Measurements from ENCODE around the gene EGR1. TPM values are rescaled to one million over a fixed set of nuclear protein-coding genes. Genes with fewer than 3 reads are reported as not detected.

Gene EGR1
- 11.4 and 17.3 TPM in 2 replicates for total RNA-seq

GRCh38 chr5:138465261-138466124, at the start of gene EGR1:
Gene EGR1, plus strand, starts transcription at chr5:138465479. Its CDS starts 283 bp downstream, at chr5:138465762.

GRCh38 chr5:138438724-138439476, 26.4 kb upstream of the EGR1 start, which contains the start of gene REEP2:
Gene REEP2, plus strand, starts transcription at chr5:138439057. Its CDS starts 152 bp downstream, at chr5:138439209.

Small RNA genes lying within 50 kb of the gene (small RNA-seq; reads per million reads assigned to genes)
- gene AC113403.1 = not detected

Other genes starting within 250 kb of the EGR1 start
- not detected in 2 replicates for gene GFRA3, start 190.9 kb upstream of the EGR1 start, total RNA-seq
- gene CDC25C, start 133.7 kb upstream of the EGR1 start, total RNA-seq = 2.4 and 4.1 TPM in 2 replicates
- 38.6 and 42.0 TPM in 2 replicates for gene FAM53C, start 127.2 kb upstream of the EGR1 start, total RNA-seq
- 65.1 and 75.0 TPM in 2 replicates for gene KDM3B, start 112.8 kb upstream of the EGR1 start, total RNA-seq
- gene REEP2, start 26.4 kb upstream of the EGR1 start, total RNA-seq = 0.11 and 0.79 TPM in 2 replicates
- gene ETF1, start 77.8 kb downstream of the EGR1 start, total RNA-seq = 51.4 and 94.9 TPM in 2 replicates
- gene HSPA9, start 109.9 kb downstream of the EGR1 start, total RNA-seq = 143 and 225 TPM in 2 replicates